GM19395 (cell line): Measurements from ENCODE around the gene BCL2L1.

Experiments used
- ATAC-seq: cut with Tn5 transposase; IDR thresholded peaks from one replicate; pipeline ENCODE4 v1.9.1; 2021; ENCODE audit warnings: mild to moderate bottlenecking, moderate library complexity; ENCODE audit not compliant: unreplicated experiment

BCL2L1 gene

GRCh38 chr20:31615416-31615815 is 107.3 kb downstream of the BCL2L1 start:
- ATAC-seq: no peak
